Left renal pelvis (tissue), 4 donors: Measurements from ENCODE around the gene TEX19. TPM values are rescaled to one million over a fixed set of nuclear protein-coding genes. Genes with fewer than 3 reads are reported as not detected.
"Not testable (repeated sequence)": the region's sequence is repeated elsewhere in the genome, so short reads cannot be mapped to it uniquely, and the experiment has no call there.

Experiments
- DNase-seq, 4 donors: peaks; one replicate each; pipeline ENCODE4 v3.0.0-alpha.2; 2013; ENCODE audit warnings: low read depth in 4 of 4, low spot score in 3 of 4
- polyA plus RNA-seq, 4 donors: library from polyadenylated mRNA; unstranded; fragments of 120-200 nt; gene quantifications; one replicate each; pipeline ENCODE4 v1.2.1, GENCODE V29; 2013; ENCODE audit not compliant: insufficient read length in 4 of 4

Gene TEX19
- polyA plus RNA-seq, 4 donors: 0.09 TPM; not detected in 3

- DNase-seq: no peak
Observed at GRCh38 chr17:82351254-82351712, 7.8 kb upstream of the TEX19 start.

- DNase-seq: peak in 3 of 4 donors; percentile 73 to 80 (median 77)
Observed at GRCh38 chr17:82351713-82352488, 7.1 kb upstream of the TEX19 start.

DNA sequence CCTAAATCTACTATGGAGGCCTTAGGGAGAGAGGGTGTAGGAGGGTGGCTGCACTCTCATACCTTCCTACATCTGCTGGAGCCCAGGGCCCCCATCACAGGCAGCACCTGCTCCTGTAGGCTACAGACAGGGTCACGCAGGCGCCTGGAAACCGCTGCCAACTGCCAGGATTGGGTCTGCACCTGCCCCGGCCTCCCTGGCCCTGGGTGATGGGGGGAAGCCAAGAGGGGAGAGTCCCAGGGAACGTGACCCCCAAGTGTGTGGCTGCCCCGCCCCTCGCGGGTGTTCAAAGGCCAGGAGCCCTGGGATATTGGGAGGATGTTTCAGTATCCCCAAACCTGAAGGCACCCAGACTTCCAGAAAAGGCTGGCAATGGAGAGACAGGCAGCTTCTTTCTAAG is 5.6 kb upstream of the TEX19 start:
- DNase-seq: no peak

DNA sequence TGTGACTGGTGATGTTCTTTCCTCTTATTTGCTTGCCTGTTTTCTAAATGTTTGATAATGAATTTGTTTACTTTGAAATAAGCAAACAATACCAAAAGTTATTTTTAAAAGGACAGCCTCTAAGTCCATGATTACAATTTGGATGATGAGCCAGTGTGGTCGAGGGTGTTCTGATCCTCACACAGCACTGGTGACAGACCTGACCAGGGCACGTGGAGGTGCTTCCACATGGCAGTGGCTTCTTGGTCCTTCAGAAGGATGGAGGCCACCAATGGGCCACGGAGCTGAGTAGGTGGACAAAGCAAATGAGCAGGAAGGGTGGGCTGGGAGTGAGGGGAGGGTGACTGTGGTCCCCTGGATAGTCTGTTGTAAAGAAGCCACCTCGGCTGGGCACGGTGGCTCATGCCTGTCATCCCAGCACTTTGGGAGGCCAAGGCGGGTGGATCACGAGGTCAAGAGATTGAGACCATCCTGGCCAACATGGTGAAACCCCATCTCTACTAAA is 4.2 kb upstream of the TEX19 start:
- no peak for DNase-seq

DNA sequence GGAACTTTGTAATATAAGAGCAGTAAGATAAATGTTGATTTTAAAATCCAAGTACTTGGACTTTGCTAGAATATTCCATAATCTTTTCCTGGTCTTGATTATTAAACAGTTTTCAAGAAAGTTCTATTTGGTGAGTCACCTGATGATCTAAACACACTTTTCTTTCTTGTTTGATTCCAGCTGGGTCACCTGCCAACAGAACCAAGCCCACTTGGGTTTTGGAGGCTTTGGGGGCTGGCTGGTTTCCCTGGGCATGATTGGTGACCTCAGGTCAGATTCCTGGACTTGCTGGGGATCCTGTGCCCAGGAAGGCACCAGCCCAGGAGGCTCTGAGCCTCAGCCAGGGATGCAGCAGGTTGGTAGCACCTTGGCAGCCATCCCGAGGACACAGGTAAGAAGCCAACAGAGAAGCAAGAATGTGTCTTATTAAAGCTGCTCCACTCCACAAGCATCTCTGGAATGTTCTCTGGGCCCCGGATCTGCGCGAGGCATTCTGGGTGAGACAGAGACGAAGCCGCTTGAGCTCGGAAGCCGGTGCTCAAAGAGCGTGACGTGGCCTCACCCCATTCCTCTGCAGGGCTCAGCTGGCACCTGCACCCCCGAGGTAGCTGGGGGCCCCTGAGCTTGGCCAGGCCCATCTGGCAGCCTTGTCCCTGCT is 3.1 kb upstream of the TEX19 start:
- no peak for DNase-seq

DNA sequence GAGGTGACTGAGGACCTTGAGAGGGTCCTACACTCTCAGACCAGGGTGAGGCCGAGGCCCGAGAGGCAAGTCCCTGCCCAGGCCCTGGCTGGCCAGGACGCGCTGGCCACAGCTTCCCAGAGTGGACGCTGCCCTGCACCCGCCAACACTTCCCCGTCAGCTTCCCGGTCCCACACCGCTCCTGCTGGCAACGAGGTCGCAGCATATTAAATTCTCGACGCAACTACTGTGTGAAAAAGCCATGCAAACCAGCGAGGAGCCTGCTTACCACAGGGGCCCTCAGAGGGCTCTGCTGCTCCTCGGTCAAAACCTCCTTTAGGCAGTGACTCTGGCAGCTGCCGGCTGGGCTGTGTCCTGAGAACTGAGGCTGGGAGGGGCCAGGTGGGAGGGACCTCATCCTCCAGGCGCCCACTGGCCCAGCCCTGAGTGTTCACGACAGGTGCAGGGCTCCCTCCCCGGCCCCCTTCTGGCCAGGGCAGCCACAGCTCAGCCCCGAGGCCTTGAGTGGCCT is 2.1 kb upstream of the TEX19 start:
- DNase-seq: no peak

- no peak for DNase-seq
Observed at GRCh38 chr17:82357394-82357793, 1.7 kb upstream of the TEX19 start.

- DNase-seq: not testable (repeated sequence)
Observed at GRCh38 chr17:82359451-82360074, 516 bp downstream of the TEX19 start.

DNA sequence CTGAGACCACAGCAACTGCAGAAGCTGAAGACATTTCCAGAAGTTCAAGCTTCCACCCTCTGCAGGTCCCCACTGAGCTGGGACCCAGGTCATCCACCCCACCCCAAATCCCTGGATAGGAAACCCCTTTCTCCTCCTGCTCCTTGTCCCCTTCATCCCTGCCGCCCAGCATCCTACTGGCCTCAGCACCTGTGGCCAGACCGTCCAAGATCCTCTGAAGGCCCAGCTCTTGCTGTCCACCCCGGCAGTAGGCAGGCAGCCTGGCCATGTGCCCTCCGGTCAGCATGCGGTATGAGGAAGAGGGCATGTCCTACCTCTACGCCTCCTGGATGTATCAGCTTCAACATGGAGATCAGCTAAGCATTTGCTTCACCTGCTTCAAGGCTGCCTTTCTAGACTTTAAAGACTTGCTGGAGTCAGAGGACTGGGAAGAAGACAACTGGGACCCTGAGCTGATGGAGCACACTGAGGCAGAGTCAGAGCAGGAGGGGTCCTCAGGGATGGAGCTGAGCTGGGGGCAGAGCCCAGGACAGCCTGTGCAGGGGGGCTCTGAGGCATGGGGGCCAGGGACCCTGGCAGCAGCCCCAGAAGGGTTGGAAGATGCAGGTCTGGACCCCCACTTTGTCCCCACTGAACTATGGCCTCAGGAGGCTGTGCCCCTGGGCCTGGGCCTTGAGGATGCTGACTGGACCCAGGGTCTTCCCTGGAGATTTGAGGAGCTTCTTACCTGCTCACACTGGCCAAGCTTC is 3.0 kb downstream of the TEX19 start:
- DNase-seq: no peak

GRCh38 chr17:82365606-82366295 is 6.7 kb downstream of the TEX19 start:
- no peak for DNase-seq

DNA sequence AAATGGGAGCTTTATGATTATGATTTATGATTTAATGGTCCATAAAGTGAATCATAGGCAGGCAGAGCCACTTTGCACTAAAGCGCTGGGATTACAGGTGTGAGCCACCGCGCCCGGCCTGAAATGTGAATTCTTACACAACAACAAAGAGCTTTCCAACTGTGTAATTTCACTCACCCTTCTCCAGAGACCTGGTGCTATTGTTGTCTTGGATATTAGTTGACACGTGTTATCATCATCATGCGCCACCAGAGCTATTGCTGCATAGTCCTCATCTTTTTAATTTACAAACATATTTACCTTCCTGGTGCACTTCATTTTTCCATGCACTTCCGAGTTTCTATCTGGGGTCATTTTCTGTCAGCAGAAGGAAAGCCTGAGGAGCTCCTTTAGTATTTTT is 7.7 kb downstream of the TEX19 start:
- DNase-seq: no peak

- DNase-seq: no peak
Observed at GRCh38 chr17:82367724-82368524, 8.9 kb downstream of the TEX19 start.

- no peak for DNase-seq
Observed at GRCh38 chr17:82369211-82369610, 10.2 kb downstream of the TEX19 start.

GRCh38 chr17:82370471-82371332 is 11.7 kb downstream of the TEX19 start:
- DNase-seq: no peak

DNA sequence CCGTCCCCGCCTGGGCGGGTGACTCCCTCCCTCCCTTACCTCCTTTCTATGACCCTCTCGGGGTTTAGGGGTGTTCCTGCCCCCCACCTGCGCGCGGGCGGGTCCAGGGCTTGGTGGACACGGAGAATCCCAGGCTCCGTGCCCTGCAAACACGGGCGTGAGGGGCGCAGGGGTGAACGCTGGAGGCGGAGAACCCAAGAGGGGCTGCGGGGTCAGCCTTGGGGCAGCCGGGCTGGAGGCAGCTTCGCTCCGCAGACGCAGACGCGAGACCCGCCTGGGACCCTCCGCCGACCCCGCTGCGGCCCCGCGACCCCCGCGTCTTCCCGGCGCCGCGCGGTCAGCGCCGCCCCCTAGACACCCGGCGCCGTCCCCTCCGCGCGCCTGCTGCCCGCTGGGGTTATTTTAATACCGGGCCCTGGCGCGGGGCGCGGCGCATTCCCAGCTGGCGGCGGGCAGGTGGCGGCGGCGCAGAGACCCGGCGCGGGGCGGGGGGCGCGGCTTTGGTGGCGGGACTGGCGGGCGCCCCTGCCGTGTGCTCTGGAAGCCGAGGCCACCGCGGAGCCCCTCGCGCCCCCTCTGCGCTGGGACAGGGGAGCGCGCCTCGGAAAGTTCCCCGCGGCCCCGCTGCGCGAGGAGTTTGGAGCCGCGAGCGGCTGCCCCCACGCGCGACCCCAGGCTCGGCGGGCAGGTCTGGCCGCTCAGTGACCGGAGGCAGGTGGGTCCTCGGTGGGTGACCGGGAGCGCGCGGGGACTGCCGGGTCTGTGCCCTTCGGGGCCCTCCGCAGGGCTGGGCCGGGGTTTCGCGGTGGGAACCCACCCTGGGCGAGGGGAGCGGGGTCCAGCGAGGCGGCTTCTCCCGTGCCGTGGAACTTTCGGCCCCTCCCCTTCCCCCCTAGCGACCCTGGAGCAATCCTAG is 12.5 kb downstream of the TEX19 start, which contains the start of gene UTS2R:
UTS2R (plus strand) TSS at position 433 of the 916 bp plus-strand sequence. CDS start 2,560 bp downstream, outside the sequence.
- no peak for DNase-seq

GRCh38 chr17:82372249-82373071 is 13.4 kb downstream of the TEX19 start:
- no peak for DNase-seq
